ENCODE measurements around the gene PIK3R6.

The PIK3R6 gene

GRCh38 chr17:8849311-8850041, 18.0 kb downstream of the PIK3R6 start:
- no peak for DNase-seq

GRCh38 chr17:8847891-8848290, 19.6 kb downstream of the PIK3R6 start:
- no peak for DNase-seq

GRCh38 chr17:8846768-8847211, 20.7 kb downstream of the PIK3R6 start:
- DNase-seq = no peak

- DNase-seq = no peak
These were observed 22.9 kb downstream of the PIK3R6 start for GRCh38 chr17:8844229-8845218.

GRCh38 chr17:8843344-8843743, 24.1 kb downstream of the PIK3R6 start:
- no peak for DNase-seq

- no peak for DNase-seq
These were observed 25.6 kb downstream of the PIK3R6 start for GRCh38 chr17:8841844-8842243.

GRCh38 chr17:8839410-8839935, 28.0 kb downstream of the PIK3R6 start:
- DNase-seq = no peak

- no peak for DNase-seq
These were observed 28.9 kb downstream of the PIK3R6 start for GRCh38 chr17:8838551-8839095.

GRCh38 chr17:8837563-8838075, 29.9 kb downstream of the PIK3R6 start:
- no peak for DNase-seq

GRCh38 chr17:8836821-8837562, 30.5 kb downstream of the PIK3R6 start:
- no peak for DNase-seq

- no peak for DNase-seq
These were observed 31.7 kb downstream of the PIK3R6 start for GRCh38 chr17:8835631-8836364.

- no peak for DNase-seq
These were observed 32.4 kb downstream of the PIK3R6 start for GRCh38 chr17:8835106-8835505.

- DNase-seq = no peak
These were observed 34.6 kb downstream of the PIK3R6 start for GRCh38 chr17:8832711-8833352.

- no peak for DNase-seq
These were observed 36.1 kb downstream of the PIK3R6 start for GRCh38 chr17:8831234-8831849.

- no peak for DNase-seq
These were observed 37.3 kb downstream of the PIK3R6 start for GRCh38 chr17:8830141-8830540.

- DNase-seq = no peak
These were observed 38.2 kb downstream of the PIK3R6 start for GRCh38 chr17:8829036-8829941.

GRCh38 chr17:8828517-8828875, 39.0 kb downstream of the PIK3R6 start:
- no peak for DNase-seq

- DNase-seq = no peak
These were observed 40.6 kb downstream of the PIK3R6 start for GRCh38 chr17:8826808-8827435.

- DNase-seq = no peak
These were observed 41.7 kb downstream of the PIK3R6 start for GRCh38 chr17:8825802-8826201.

Data from activated effector memory CD4-positive, alpha-beta T cell treated with Interleukin-2 at 50 U/mL for 16 hours (primary cell).